HepG2 (cell line): ENCODE data around the gene COL27A1. TPM values are rescaled to one million over a fixed set of nuclear protein-coding genes. Genes with fewer than 3 reads are reported as not detected.

Source experiments
- AGO2 ChIP-seq: fragments of 200-400 bp; formaldehyde crosslinking; optimal IDR thresholded peaks from 2 replicates; pipeline ENCODE3; 2017; ENCODE audit warnings: mild to moderate bottlenecking, low read depth, low read length, moderate library complexity
- ARID4A ChIP-seq: sonication (generic); formaldehyde crosslinking; IDR thresholded peaks from 2 replicates; pipeline ENCODE4 v1.5.0; 2020; ENCODE audit warnings: mild to moderate bottlenecking, missing genetic modification reagents, borderline replicate concordance
- BCL6 ChIP-seq: IDR thresholded peaks from 2 replicates; pipeline ENCODE4 v1.6.1; 2016; ENCODE audit warnings: missing genetic modification reagents, missing compliant biosample characterization
- CEBPG ChIP-seq: IDR thresholded peaks from 2 replicates; pipeline ENCODE4 v1.6.1; 2016
- CTCF ChIP-seq: sonication (generic); formaldehyde crosslinking; IDR thresholded peaks from 2 replicates; pipeline ENCODE4 v1.5.0; 2020; ENCODE audit warnings: mild to moderate bottlenecking, missing genetic modification reagents, moderate library complexity
- DMTF1 ChIP-seq: sonication (generic); formaldehyde crosslinking; IDR thresholded peaks from 2 replicates; pipeline ENCODE4 v1.4.0; 2020; ENCODE audit warnings: mild to moderate bottlenecking, missing genetic modification reagents
- EHMT2 ChIP-seq: fragments of 200-600 bp; sonication (generic); IDR thresholded peaks from 2 replicates; pipeline ENCODE4 v1.7.0; 2017; ENCODE audit warnings: antibody characterized with exemption, low read depth, low read length, borderline replicate concordance
- GATA4 ChIP-seq: sonication (generic); IDR thresholded peaks from 2 replicates; pipeline ENCODE4 v1.6.1; 2016; ENCODE audit warnings: antibody characterized with exemption, low read depth, borderline replicate concordance
- GATAD2A ChIP-seq: IDR thresholded peaks from 2 replicates; pipeline ENCODE4 v1.6.1; 2016
- HDAC2 ChIP-seq: sonication (generic); formaldehyde crosslinking; IDR thresholded peaks from 2 replicates; pipeline ENCODE4 v1.4.0; 2020; ENCODE audit warnings: missing genetic modification reagents
- MATR3 ChIP-seq: sonication (generic); formaldehyde crosslinking; IDR thresholded peaks from 2 replicates; pipeline ENCODE4 v1.4.0; 2020; ENCODE audit warnings: missing genetic modification reagents
- MTF2 ChIP-seq: sonication (generic); formaldehyde crosslinking; IDR thresholded peaks from 2 replicates; pipeline ENCODE4 v1.5.0; 2020; ENCODE audit warnings: missing genetic modification reagents, borderline replicate concordance
- NR3C1 ChIP-seq: sonication (generic); formaldehyde crosslinking; IDR thresholded peaks from 2 replicates; pipeline ENCODE4 v1.4.0; 2020; ENCODE audit warnings: missing genetic modification reagents
- PHF8 ChIP-seq: sonication (generic); formaldehyde crosslinking; IDR thresholded peaks from 2 replicates; pipeline ENCODE4 v1.5.0; 2020; ENCODE audit warnings: missing genetic modification reagents
- RFX3 ChIP-seq: IDR thresholded peaks from 2 replicates; pipeline ENCODE4 v1.6.1; 2016; ENCODE audit warnings: missing biosample characterization, missing genetic modification reagents
- RXRB ChIP-seq: IDR thresholded peaks from 2 replicates; pipeline ENCODE4 v1.6.1; 2016; ENCODE audit warnings: borderline replicate concordance, missing genetic modification reagents, missing compliant biosample characterization
- SSRP1 ChIP-seq: IDR thresholded peaks from 2 replicates; pipeline ENCODE4 v1.6.1; 2016; ENCODE audit warnings: control low read depth
- TGIF2 ChIP-seq: IDR thresholded peaks from 2 replicates; pipeline ENCODE4 v1.6.1; 2016; ENCODE audit warnings: control low read depth, missing compliant biosample characterization
- YY1 ChIP-seq: IDR thresholded peaks from 2 replicates; pipeline ENCODE4 v1.6.1; 2011; ENCODE audit warnings: low read length, low read depth, moderate library complexity, mild to moderate bottlenecking; ENCODE audit not compliant: insufficient read depth, insufficient replicate concordance
- ZFP62 ChIP-seq: sonication (generic); formaldehyde crosslinking; IDR thresholded peaks from 2 replicates; pipeline ENCODE4 v1.4.0; 2020; ENCODE audit warnings: missing genetic modification reagents
- ZNF136 ChIP-seq: sonication (generic); formaldehyde crosslinking; IDR thresholded peaks from 2 replicates; pipeline ENCODE4 v1.8.1; 2022; ENCODE audit warnings: low read depth, mild to moderate bottlenecking, moderate library complexity, missing genetic modification reagents
- ZNF260 ChIP-seq: sonication (generic); formaldehyde crosslinking; IDR thresholded peaks from 2 replicates; pipeline ENCODE4 v1.4.0; 2020; ENCODE audit warnings: missing genetic modification reagents, low read depth, mild to moderate bottlenecking, borderline replicate concordance
- ZNF564 ChIP-seq: sonication (generic); formaldehyde crosslinking; IDR thresholded peaks from 2 replicates; pipeline ENCODE4 v1.8.1; 2023; ENCODE audit warnings: mild to moderate bottlenecking, missing genetic modification reagents
- polyA plus RNA-seq, 8 experiments: library from polyadenylated mRNA; depleted of rRNA in 3 of 8; stranded (reverse) in 7 of 8; unstranded in 1 of 8; fragments of >200 nt; fragmentation: Illumina TruSeq in 4 of 8; extraction: Trizol in 4 of 8; gene quantifications; 2 replicates each; pipeline versions ENCODE4 v1.2.1 to v1.2.3, GENCODE V29; 2011 to 2016; ENCODE audit warnings: low read depth in 4 of 8, missing spikeins in 1 of 8, mixed read lengths in 1 of 8; ENCODE audit not compliant: insufficient read depth in 1 of 8
- total RNA-seq, 5 experiments: library from RNA; depleted of rRNA; stranded (reverse); fragments of >200 nt; fragmentation: Illumina TruSeq; extraction: Trizol; gene quantifications; 2 replicates each; pipeline ENCODE4 v1.2.3, GENCODE V29; 2016; ENCODE audit warnings: low read depth in 1 of 5

Gene COL27A1
- total and polyA plus RNA-seq, 2 of the 13 experiments (the other 11 are each of a cell fraction or from before 2014, with no cell fraction given), result 71.3 to 89.1 TPM

- TF ChIP-seq RFX3 (CRISPR knock-in tag), result no peak
- peak; percentile 66 for TF ChIP-seq AGO2
- TF ChIP-seq BCL6 (CRISPR knock-in tag), result peak; percentile 45; the same call in 1 of the 2 replicates
- peak; percentile 77; the same call in 1 of the 2 replicates for TF ChIP-seq SSRP1 (CRISPR knock-in tag)
- peak; percentile 42; the same call in 1 of the 2 replicates for TF ChIP-seq RXRB (CRISPR knock-in tag)
- TF ChIP-seq NR3C1 (CRISPR knock-in tag), result no peak
- TF ChIP-seq ARID4A (CRISPR knock-in tag), result peak; percentile 61; the same call in 1 of the 2 replicates
- TF ChIP-seq MATR3 (CRISPR knock-in tag), result no peak
- no peak for TF ChIP-seq GATA4
- no peak for TF ChIP-seq ZNF260 (CRISPR knock-in tag)
- no peak for TF ChIP-seq ZNF136
- TF ChIP-seq DMTF1 (CRISPR knock-in tag), result no peak
- TF ChIP-seq CTCF (CRISPR knock-in tag), result peak; percentile 95
- TF ChIP-seq CEBPG (CRISPR knock-in tag), result peak; percentile 18; the same call in 1 of the 2 replicates
- TF ChIP-seq MTF2 (CRISPR knock-in tag), result 0 out of 2 replicates have a peak, but pooled peaks have one; percentile 20
- TF ChIP-seq TGIF2, result peak; percentile 85
- peak; percentile 50 for TF ChIP-seq YY1
- no peak for TF ChIP-seq EHMT2
- no peak for TF ChIP-seq ZNF564 (CRISPR knock-in tag)
- TF ChIP-seq PHF8 (CRISPR knock-in tag), result no peak; the same call in 1 of the 2 replicates
- TF ChIP-seq HDAC2 (CRISPR knock-in tag), result 0 out of 2 replicates have a peak, but pooled peaks have one; percentile 39
- no peak for TF ChIP-seq ZFP62 (CRISPR knock-in tag)
- TF ChIP-seq GATAD2A (CRISPR knock-in tag), result peak; percentile 54
These were observed at the start of gene COL27A1 (continued) for GRCh38 chr9:114155263-114155994.
